HG02970 (cell line): ENCODE data around the gene OTX1.

ENCODE experiments used
- ATAC-seq: cut with Tn5 transposase; IDR thresholded peaks from one replicate; pipeline ENCODE4 v1.9.1; 2021; ENCODE audit warnings: mild to moderate bottlenecking, moderate library complexity, moderate number of reproducible peaks; ENCODE audit not compliant: unreplicated experiment, low FRiP score

The OTX1 gene

DNA sequence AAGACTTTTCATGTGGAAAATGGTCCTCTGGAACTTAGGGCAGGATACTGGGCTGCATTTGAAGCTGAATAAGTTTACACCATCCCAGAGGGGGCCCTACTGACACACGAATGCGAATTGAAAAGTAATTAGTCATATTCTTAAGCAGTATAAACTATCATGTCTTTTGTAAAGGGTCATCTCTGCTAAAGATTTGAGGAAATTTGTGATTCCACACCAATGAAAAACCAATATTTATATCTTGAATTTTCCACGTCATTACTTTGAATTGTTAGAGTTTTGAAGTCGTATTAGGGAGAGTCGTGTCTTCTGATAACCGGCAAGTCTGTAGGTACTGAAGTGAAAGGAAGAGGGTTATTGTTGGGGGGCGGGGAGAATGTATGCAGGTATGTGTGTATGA, 4.1 kb upstream of the OTX1 start:
- ATAC-seq: no peak

DNA sequence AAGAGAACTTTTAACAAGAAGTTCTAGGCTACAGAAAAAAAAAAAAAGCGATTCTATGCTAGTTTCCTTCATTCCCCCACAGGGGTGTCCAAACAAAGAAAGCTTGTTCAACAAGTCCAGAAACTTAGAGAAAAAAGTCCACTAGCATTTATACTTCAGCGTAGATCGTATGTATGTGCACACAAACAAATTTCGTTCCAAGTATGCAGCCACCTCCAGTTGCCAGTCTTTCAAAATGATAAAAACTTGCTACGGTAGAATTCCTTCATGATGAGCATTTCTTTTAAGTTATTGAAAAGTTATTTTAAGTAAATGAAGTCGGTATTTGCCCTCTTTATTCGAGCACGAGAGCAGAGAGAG, 3.7 kb upstream of the OTX1 start:
- ATAC-seq: no peak

DNA sequence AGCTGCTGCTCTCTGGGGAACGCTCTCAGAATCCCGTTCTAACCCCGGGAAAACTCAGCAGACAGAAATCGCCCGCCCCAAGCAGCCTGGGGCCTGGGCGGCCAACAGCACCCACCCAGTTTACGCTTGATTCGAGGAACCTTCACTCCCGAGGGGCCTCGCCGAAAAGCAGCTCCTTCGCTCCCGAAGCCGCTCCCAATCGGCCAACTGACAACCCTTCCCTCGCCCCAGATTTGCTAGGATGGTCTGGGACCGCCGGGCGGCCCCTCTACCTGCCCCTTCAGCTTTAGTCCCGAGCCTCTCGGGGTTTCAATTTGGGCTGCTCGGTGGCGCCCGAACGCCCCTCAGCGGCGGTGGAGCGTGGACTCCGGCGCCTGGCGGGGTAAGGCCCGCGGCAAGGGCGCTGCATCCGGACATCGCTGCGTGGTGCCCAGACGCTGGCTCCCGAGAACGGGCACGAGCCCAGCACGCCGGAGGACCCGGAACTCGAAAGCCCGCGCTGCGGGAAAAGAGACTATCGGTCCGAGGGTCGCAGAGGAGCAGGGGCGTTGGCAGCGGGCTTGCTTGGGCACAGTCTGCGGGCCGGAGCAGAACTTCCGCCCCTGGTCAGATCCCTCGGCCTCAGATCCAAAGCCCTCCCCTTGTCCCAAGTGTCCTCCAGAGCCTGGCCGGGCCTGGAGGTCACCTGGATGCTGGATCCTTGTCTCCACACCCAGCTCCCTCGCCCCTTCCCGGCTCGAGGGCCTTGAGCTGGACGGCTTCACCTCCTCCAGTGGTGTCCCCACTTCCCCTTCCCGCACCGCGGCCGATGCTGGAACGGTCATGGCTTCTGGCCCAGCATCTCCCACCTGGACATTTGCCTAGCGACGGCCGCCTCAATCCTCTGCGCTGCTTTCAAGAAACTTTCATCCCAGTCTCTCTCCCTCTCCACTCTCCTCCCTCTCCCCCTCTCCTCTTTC, 3.0 kb upstream of the OTX1 start:
- ATAC-seq: no peak

DNA sequence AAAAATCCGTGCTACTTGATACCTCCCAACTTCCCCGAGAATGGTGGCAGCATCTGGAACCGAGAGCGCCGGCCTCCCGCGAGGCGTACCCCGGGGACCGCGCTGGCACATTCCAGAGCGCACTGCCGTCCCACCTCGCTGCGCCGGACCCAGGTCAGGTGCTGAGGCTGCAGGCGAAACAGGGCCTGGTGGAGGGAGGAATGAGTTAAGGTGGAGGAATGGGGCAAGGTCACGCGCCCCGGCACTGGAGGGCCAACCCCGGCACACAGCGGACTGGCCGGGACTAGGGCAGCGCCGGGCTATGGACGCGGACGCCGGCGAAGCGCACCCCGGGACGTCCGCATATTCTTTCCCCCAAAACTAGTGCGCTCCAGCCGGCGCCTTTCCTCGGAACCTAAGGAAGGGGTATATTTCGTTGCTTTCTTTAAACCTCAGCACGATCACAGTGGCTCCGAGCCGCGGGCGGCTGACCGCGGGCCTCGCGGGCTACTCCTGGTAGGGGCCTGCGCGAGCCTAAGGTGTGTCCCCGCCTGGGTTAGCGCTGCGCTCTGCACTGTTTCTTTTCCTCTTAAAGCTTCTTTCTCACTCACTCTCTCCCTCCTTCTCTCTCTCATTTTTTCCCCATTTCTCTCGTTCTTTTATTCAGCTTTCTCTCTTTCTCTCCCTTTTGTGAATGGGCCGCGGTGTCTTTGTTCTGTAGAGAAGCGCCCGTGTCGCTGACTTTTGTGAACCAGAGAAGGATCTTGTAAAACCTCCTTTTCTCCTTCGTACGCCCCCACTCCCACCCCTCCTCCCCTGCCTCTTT, 2.1 kb upstream of the OTX1 start:
- ATAC-seq: no peak

DNA sequence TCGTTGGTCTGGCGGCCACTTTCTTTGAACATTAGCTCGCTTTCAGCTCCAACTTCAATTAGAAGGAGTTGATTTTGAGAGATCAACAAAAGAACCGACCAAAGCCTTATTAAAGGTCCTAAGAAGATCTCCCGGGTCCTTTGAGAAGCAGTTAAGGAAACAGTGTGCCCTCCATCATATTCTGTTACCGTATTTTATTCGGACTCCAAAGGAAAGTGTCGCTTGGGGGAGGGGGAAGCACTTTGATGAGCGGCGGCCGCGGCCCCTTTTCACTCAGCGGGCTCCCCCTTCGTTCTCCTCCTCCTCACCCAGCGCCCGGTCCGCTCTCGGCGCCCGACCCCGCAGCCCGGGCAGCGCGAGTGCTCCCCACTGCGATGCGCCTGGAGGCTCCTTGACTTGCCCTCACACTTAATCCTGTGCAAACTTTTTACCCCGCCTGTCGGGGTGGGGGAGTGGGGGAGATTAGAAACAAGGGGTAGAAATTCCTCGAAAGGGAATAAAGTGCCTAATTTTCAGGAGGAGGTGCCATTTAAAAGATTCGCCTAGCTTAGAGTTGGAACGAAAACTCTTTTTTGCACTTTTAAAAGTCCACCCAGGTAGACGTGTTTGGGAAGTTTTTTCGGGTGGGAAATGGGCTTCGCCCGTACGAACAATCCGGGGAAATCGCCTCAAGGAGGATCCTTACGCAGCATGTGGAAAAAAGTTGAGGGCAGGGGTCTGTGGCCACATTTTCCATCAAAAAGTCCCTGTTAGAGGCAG, 1.2 kb upstream of the OTX1 start:
- ATAC-seq: no peak

DNA sequence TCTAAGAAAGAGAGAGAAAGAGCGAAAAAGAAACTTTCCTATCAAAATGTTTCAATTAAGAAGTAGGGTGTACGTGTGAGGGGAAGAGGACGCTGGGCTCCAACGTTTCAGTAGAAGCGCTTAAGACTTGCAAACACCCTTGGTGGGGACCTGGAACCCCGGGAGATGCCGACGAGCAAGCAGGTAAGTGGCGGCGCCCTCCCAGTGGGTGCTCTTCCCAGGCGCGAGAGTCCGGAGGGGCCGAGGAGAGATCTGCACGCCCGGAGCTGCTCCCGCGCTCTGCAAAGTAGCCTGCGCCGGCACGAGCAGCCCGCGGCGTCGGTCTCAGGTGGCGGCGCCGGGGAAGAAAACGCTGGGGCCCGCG, 678 bp upstream of the OTX1 start:
- ATAC-seq: peak; percentile 29

DNA sequence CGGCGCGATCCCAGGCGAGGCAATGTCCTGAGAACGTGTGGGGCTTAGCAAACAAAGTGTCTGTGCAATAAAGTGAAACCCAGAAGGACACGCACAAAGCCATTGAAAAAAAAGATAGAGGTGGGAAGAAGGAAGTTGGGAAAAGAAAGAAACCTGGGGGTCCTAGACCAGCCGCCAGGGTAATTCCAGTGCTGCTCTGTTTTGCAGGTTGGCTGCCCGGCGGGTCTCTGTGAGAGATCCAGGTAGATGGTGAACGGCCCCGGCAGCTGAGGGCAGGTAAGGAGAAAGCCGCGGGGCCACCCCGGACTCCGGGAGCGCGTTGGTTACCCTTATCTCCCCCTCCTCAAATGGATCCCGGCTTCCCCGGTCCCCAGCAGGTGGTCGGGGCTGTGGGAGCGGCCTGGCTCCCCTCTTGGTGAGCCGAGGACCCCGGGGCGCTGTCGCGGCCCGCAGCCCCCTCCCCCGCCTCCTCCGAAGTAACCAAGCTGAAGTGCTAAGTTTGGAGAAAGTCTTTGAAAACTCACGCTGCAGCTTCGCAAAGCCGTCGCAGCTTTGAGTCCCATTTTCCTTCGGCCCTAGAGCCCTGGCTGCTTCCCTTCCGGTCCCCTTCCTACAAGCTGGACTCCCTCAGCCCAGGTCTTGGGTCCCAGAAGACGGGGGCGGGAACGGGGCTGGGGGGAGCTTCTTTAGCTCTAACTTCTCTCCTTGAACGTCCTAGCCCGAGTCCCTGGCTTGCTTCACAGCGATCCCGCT, 588 bp downstream of the OTX1 start:
- no peak for ATAC-seq

DNA sequence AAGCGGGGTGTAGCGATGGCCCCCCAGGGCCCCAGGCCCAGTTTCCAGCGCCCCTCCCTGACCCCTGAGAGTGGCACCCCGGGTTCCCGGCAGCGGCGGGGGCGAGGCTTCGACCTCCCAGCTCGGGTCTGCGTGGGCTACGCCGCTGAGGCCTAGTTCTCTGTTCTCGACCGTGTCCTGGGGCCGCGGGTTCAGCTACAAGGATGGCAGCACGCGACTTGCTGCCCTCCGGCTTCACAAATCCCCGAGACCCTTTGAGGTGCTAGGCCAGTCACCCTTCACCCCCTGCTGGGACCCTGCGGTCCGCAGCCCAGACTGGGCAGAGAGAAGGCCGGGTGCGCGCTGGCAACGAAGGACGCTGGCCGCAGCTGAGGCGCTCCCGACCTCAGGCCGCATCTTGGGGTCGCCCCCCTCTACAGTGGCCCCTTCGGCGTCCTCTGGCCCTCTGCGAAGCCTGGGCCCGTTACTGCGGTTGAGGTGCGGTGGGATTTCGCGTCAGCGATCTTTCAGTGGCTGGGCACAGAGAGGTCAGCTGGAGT, 1.2 kb downstream of the OTX1 start:
- ATAC-seq: no peak

DNA sequence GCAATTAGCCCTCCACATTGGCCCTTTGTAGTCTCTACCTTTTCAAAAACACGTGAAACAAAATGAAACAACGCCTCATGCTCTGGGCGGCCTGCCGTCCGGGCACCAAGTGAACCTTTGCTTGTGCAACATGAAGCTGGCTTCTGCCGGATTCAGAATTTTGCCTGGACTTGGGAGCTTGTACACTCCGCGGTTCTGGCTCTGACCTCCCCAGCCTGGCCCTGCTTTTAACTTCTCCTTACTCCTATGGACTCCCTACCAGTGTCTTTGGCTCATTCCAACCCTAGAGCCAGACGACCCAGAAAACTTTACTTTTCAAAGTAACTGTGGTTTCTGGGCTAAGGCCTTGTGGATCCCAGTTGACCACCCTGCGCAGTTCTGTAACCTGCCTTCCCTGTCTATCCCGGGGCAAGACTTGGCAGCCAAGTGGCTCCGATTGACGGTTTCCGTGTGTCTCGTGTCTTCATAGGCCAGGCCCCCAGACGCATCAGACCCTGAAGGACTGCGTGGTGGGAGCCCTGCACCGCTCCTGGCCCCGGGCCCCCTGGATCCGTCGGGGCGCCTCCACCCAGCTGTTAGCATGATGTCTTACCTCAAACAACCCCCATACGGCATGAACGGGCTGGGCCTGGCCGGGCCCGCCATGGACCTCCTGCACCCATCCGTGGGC, 1.9 kb downstream of the OTX1 start:
- no peak for ATAC-seq

DNA sequence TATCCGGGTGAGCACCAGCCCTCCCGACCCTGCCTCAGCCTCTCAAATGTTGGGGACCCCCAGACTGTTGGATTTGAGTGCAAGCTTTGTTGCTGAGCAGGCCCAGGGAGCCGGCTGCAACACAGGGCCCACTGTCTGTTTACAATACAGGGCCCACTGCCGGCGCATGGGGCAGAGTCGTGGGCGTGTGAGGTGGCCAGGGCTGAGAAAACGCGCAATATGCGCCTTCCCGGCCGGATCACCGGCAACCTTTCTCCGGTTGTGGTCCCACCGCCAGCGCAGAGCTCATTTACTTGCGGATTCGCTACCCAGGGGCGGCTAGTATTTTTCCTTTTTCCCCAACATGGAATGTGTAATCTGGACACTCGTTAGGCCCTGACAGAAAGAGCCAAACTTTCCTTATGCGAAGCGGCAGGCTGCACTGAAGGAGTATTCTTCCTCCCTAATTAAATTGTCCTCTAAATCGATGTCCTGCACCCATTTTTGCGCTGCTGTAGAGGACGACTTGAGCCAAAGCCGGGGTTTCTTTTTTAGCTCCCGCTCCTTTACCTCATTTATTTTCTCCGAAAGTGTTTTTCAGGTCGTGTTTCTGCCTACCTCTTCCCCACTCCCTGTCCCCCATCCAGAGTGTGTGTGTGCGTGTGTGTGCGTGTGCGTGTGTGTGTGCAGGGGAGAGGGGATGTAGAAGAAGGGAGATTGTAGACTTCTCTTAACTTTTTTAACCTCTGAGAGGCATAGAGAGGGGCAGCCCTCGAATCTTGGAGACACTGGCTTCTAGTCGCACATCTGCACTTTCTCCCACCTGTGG, 2.7 kb downstream of the OTX1 start:
- ATAC-seq: no peak

DNA sequence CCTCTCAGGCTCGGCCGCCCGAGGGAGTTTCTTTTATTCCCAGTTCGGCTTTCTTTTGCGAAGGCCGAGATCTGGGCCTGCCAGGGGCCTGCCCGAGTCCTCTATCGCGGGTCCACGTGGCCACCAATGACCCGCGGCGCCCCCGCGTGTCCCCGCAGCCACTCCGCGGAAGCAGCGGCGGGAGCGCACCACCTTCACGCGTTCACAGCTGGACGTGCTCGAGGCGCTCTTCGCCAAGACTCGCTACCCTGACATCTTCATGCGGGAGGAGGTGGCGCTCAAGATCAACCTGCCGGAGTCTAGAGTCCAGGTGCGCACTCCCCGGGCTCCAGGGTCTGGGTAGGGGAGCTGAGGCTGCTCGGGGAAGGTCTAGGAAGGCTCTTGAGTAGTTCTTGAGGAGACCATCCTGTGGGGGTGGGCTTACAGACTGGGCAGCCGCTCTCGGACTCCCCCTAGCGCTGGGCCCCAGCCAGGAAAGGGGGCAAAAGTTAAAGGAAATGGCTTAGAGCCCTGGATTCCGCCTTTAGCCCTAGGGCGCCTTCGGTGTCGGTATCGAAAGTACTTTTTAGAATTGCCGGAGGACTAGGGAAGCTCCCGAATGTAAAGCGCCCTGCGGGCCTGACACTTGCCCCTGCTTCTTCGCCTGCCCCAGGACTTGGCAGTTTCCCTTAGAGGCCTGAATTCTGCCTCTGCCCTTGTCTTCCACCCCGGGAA, 3.4 kb downstream of the OTX1 start:
- no peak for ATAC-seq

DNA sequence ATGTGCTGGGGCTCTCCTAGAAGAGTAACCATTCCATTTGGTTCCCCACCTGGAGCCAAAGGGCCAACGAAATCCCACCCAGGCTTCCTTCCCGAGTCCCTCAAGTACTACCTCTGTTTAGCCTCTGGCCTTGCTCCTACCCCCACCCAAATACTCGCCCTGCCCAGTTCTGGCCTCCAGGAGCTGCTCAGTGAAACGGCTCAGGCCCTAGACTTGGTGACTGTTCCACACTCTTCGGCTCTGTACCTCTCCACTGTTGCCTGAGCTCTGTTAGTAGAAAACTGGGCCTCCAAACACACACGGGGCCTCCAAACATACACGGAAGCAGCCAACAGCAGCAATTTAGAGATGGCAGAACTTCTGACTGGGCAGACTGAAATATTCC, 4.2 kb downstream of the OTX1 start:
- no peak for ATAC-seq

DNA sequence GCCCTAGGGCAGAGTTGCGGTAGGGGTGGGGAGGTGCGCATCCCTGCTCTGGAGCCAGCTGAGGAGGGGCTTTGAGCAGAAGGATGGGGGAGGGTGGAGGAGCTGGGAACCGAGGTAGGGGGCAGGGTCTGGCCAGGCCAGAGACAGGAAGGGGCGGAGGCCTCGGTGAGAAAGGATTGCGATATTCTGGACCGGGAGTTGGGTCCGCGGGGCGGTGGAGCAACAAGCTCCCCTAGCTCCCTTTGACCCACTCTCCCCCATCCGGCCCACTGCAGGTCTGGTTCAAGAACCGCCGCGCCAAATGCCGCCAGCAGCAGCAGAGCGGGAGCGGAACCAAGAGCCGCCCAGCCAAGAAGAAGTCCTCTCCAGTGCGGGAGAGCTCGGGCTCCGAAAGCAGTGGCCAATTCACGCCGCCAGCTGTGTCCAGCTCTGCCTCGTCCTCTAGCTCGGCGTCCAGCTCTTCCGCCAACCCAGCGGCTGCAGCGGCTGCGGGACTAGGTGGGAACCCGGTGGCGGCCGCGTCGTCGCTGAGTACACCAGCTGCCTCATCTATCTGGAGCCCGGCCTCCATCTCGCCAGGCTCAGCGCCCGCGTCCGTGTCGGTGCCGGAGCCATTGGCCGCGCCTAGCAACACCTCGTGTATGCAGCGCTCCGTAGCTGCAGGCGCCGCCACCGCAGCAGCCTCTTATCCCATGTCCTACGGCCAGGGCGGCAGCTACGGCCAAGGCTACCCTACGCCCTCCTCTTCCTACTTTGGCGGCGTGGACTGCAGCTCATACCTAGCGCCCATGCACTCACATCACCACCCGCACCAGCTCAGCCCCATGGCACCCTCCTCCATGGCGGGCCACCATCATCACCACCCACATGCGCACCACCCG, 4.8 kb downstream of the OTX1 start:
- no peak for ATAC-seq

DNA sequence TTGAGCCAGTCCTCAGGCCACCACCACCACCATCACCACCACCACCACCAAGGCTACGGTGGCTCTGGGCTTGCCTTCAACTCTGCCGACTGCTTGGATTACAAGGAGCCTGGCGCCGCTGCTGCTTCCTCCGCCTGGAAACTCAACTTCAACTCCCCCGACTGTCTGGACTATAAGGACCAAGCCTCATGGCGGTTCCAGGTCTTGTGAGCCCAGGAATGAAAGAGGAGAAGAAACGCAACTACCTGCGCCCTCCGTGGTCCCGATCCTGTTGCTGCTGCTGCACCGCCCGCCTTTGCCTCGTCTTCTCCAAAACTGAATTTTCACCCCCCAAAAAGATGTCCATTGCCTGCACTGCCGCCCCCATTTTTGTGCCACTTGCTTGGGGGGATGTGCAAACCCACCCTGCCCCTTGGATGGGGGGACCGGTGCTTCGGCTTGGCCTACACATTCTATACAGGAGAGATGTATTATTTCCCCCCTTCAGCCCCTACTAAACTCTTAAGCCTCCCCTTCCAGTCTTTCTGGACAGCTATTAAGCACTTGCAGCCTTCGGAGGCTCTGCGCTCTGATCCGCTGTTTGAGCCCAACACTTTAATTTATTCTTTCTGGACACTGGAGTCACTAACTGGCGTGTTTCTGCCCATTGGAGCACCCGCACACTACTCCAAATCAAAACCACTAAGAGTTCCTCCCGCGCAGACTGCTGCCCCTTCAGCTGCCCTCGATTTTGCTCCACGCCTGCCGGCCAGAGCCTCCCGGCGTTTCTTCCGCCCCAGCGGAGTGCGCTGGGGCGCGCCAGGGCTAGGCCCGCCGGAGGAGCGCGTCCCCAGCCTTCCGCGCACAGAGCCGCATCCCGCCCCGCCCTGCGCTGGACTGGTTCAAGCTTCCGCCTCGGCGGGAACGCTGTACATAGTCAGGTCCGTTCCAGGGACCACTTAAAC, 5.7 kb downstream of the OTX1 start:
- ATAC-seq: no peak

DNA sequence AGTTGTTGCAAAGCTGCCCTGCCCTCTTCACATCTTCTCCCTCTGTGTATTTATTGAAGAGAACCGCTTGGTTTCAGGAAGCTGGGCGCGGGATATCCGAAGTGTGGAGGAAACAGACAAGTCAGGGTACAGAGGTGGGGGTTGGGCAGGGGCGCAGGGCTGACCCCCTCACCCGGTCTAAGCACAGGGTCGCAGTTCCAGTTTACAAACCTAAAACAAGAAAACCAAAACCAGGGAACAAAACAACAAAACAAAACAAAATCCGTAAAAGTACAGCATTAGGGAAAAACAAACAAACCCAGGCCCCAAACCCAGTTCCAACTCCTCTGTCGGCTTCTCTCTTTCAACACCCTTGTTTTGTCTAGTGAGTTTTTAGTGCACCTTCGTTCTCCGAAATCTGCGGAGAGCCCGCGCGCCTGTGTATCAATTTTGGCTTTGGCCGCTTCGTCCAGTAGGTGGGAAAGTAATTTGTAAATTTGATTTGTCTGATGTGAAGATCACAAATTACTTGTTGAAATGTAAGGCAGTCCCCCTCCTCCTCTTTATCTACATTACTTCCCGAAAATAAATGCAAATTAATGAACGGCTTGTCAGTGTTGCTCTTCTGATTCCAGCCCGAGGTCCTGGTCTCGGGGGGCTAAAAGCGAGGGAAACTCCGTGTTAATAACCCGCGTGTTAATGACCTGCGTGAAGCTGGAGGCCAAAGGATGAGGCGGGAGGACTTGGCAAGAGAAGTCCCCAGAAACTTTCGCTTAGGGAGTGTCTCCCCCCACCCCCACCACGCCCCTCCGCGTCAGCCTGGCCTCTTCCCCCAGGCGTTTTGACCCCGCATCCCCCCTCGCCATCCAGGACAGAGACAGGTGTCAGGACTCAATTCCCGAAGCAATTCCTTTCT, 6.9 kb downstream of the OTX1 start:
- ATAC-seq: no peak
